HCT116 (cell line): ENCODE results near the gene WFDC12. TPM values are rescaled to one million over a fixed set of nuclear protein-coding genes. Genes with fewer than 3 reads are reported as not detected.

Experiments
- ATAC-seq: fragments of 200-7000 bp; cut with Tn5 transposase; 2 replicates; pipeline ENCODE4 v1.9.1; 2020; ENCODE audit warnings: mild to moderate bottlenecking, moderate library complexity
- BruUV-seq: library from RNA; stranded (reverse); fragments of 400-500 nt; replicated peaks from 2 replicates; lab custom pipeline; 2021; lab: Mats Ljungman, UMichigan
- CTCF ChIA-PET: fragments of 300-600 bp; sonication (Branson Sonifier 250); formaldehyde crosslinking; loops from one replicate; lab custom pipeline; 2021; ENCODE audit warnings: antibody characterized with exemption; lab: Charles Lee
- POLR2A ChIA-PET: fragments of 300-600, 350-600 bp; sonication (Branson Sonifier 250); formaldehyde crosslinking; loops from one replicate; lab custom pipeline; 2021; ENCODE audit warnings: antibody characterized with exemption; lab: Charles Lee
- RAD21 ChIA-PET, 2 experiments: fragments of 300-600 bp; sonication (Branson Sonifier 250); formaldehyde crosslinking; loops; one replicate each; lab custom pipeline; 2023; ENCODE audit warnings: low total read pairs in 2 of 2; ENCODE audit not compliant: uncharacterized antibody in 2 of 2, unreplicated experiment in 2 of 2, low non-redundant PET in 1 of 2; lab: Charles Lee
- DNase-seq: peaks from one replicate; pipeline ENCODE4 v3.0.0-alpha.2; 2010; ENCODE audit warnings: low read depth, low spot score
- H2AFZ ChIP-seq: fragments of 200-600 bp; shearing (Covaris generic), sonication (generic); 2 replicates; pipeline ENCODE4 v1.6.1; 2017; ENCODE audit warnings: low read depth, mixed run types, mixed read lengths, antibody characterized with exemption, low read length; ENCODE audit not compliant: poor library complexity, severe bottlenecking
- H3K27ac ChIP-seq: 2 replicates; pipeline ENCODE4 v1.5.1; 2012; ENCODE audit warnings: low read depth, low read length
- H3K27me3 ChIP-seq: fragments of 200-600 bp; sonication (generic); 2 replicates; pipeline ENCODE4 v1.6.1; 2016; ENCODE audit warnings: mixed run types, low read length, mixed read lengths; ENCODE audit not compliant: insufficient read depth
- H3K36me3 ChIP-seq, 2 experiments: fragments of 200-500 bp in 1 of 2; fragments of 200-600 bp in 1 of 2; sonication (Bioruptor generic) in 1 of 2; sonication (generic) in 1 of 2; 2 replicates each; pipeline versions ENCODE4 v1.5.1 to v1.6.1; 2014 to 2016; ENCODE audit warnings: low read length in 2 of 2, inconsistent platforms in 1 of 2, mixed read lengths in 1 of 2, mixed run types in 1 of 2; ENCODE audit not compliant: insufficient read depth in 2 of 2, control insufficient read depth in 1 of 2
- H3K4me1 ChIP-seq, 2 experiments: fragments of 200-600 bp in 1 of 2; sonication (generic) in 1 of 2; 2 replicates each; pipeline versions ENCODE4 v1.5.1 to v1.6.1; 2012 to 2017; ENCODE audit warnings: low read length in 2 of 2, inconsistent platforms in 1 of 2, mild to moderate bottlenecking in 1 of 2, mixed read lengths in 1 of 2, mixed run types in 1 of 2, moderate library complexity in 1 of 2; ENCODE audit not compliant: insufficient read depth in 2 of 2, control insufficient read depth in 1 of 2
- H3K4me2 ChIP-seq: fragments of 200-600 bp; sonication (generic); 2 replicates; pipeline ENCODE4 v1.6.1; 2017; ENCODE audit warnings: mixed run types, low read length, mixed read lengths
- H3K4me3 ChIP-seq, 2 experiments: fragments of 200-600 bp in 1 of 2; sonication (generic) in 1 of 2; replicated peaks in 1 of 2; 2 replicates each; pipeline ENCODE4 v1.5.1; 2011 to 2016; ENCODE audit warnings: low read length in 2 of 2, control low read depth in 1 of 2, low read depth in 1 of 2, mild to moderate bottlenecking in 1 of 2, mixed read lengths in 1 of 2, mixed run types in 1 of 2
- H3K79me2 ChIP-seq: fragments of 200-600 bp; sonication (generic); 2 replicates; pipeline ENCODE4 v1.6.1; 2017; ENCODE audit warnings: mild to moderate bottlenecking, mixed run types, low read length, moderate library complexity, mixed read lengths; ENCODE audit not compliant: insufficient read depth
- H3K9ac ChIP-seq: fragments of 200-600 bp; sonication (generic); 2 replicates; pipeline ENCODE4 v1.6.1; 2016; ENCODE audit warnings: low read length, mixed read lengths
- H3K9me2 ChIP-seq: fragments of 200-600 bp; sonication (generic), shearing (Covaris generic); 2 replicates; pipeline ENCODE4 v1.6.1; 2017; ENCODE audit warnings: mixed run types, mild to moderate bottlenecking, moderate library complexity; ENCODE audit not compliant: insufficient read depth
- H3K9me3 ChIP-seq, 2 experiments: fragments of 200-500 bp in 1 of 2; fragments of 200-600 bp in 1 of 2; sonication (Bioruptor generic) in 1 of 2; sonication (generic) in 1 of 2; 2 replicates each; pipeline ENCODE4 v1.6.1; 2014 to 2017; ENCODE audit warnings: low read length in 2 of 2, mixed read lengths in 2 of 2, inconsistent platforms in 1 of 2, low read depth in 1 of 2, mild to moderate bottlenecking in 1 of 2, mixed run types in 1 of 2, moderate library complexity in 1 of 2; ENCODE audit not compliant: control insufficient read depth in 1 of 2, insufficient read depth in 1 of 2
- H4K20me1 ChIP-seq: fragments of 200-600 bp; sonication (generic), shearing (Covaris generic); 2 replicates; pipeline ENCODE4 v1.6.1; 2017; ENCODE audit warnings: mixed run types, mild to moderate bottlenecking, moderate library complexity; ENCODE audit not compliant: insufficient read depth
- ATF3 ChIP-seq: IDR thresholded peaks from 2 replicates; pipeline ENCODE4 v1.6.1; 2012
- CBX3 ChIP-seq: IDR thresholded peaks from 2 replicates; pipeline ENCODE4 v1.6.1; 2012; ENCODE audit warnings: low read depth
- CEBPB ChIP-seq: IDR thresholded peaks from 2 replicates; pipeline ENCODE4 v1.6.1; 2012; ENCODE audit warnings: low read depth
- CTCF ChIP-seq, 3 experiments: fragments of 200-600 bp in 1 of 3; sonication (generic) in 1 of 3; IDR thresholded peaks in 2 of 3; conservative IDR thresholded peaks in 1 of 3; 2 replicates each; pipeline ENCODE4 v1.5.1; 2012 to 2017; ENCODE audit warnings: low read depth in 2 of 3, low read length in 2 of 3, antibody characterized with exemption in 1 of 3, borderline replicate concordance in 1 of 3, control low read depth in 1 of 3, mild to moderate bottlenecking in 1 of 3, mixed read lengths in 1 of 3, mixed run types in 1 of 3, moderate library complexity in 1 of 3; ENCODE audit not compliant: insufficient read depth in 1 of 3
- EGR1 ChIP-seq: IDR thresholded peaks from 2 replicates; pipeline ENCODE4 v1.6.1; 2012; ENCODE audit warnings: low read depth
- EZH2phosphoT487 ChIP-seq: fragments of 200-600 bp; IDR thresholded peaks from 2 replicates; pipeline ENCODE4 v1.6.1; 2018; ENCODE audit warnings: antibody characterized with exemption, borderline replicate concordance
- JUND ChIP-seq: IDR thresholded peaks from 2 replicates; pipeline ENCODE4 v1.6.1; 2012
- SRF ChIP-seq: IDR thresholded peaks from 2 replicates; pipeline ENCODE4 v1.6.1; 2012; ENCODE audit warnings: low read depth
- TCF7L2 ChIP-seq: IDR thresholded peaks from 2 replicates; pipeline ENCODE4 v1.7.0; 2011; ENCODE audit warnings: borderline replicate concordance, inconsistent platforms; ENCODE audit not compliant: insufficient read depth, insufficient read length; ENCODE audit errors: extremely low read depth
- YY1 ChIP-seq: IDR thresholded peaks from 2 replicates; pipeline ENCODE4 v1.6.1; 2011; ENCODE audit warnings: low read length, low read depth, moderate library complexity, mild to moderate bottlenecking; ENCODE audit not compliant: insufficient replicate concordance; ENCODE audit errors: extremely low read depth
- intact Hi-C: fragments of 100-400 bp; cut with micrococcal nuclease; formaldehyde crosslinking; loops from 2 replicates; pipeline ENCODE4 v1.10.0; 2022
- total RNA-seq: library from RNA; stranded (reverse); gene quantifications from one replicate; pipeline ENCODE4 v1.2.1, GENCODE V29; 2021; ENCODE audit not compliant: unreplicated experiment
- TF ChIP-seq, protein P1 (sequence below): IDR thresholded peaks from 2 replicates; pipeline ENCODE4 v1.6.1; 2012; ENCODE audit warnings: low read depth
- TF ChIP-seq, protein P2 (sequence below): IDR thresholded peaks from 2 replicates; pipeline ENCODE4 v1.6.1; 2012

Gene WFDC12
- total RNA-seq, 1 experiment from 2014 or later: not detected

DNA sequence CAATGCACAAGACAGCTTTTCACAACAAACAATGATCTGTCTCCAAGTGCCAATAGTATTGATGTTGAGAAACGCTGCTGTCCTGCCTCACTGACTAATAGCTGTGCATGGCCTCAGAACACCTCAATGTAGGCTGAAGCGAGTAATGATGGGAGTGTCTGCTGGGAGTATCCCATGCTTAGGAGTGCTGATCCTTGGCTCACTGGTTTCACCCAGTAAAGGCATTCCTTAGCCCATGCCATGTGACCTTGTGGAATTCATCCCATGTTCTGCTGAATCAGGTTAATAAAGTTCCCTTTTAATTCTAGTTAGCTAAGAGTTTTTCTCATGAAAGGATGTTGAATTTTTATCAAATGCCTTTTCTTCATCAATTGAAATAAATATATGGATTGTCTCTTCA lies 3.8 kb upstream of the WFDC12 start:
- Histone ChIP-seq H3K9ac (no peak overlapping the region), H3K27me3 (no peaks in the 10 kb centered on the region), H3K9me2 (no peaks in the 10 kb centered on the region), H3K4me2 (no peak overlapping the region), H3K27ac (no peak overlapping the region), H3K9me3 (no peaks in the 10 kb centered on the region), H4K20me1 (no peaks in the 10 kb centered on the region), H3K4me1 (no peaks in the 10 kb centered on the region; a peak in 1 of 4 replicates), H3K36me3 (no peaks in the 10 kb centered on the region), H3K79me2 (no peaks in the 10 kb centered on the region), H3K4me3 (no peak overlapping the region), H2AFZ (no peak overlapping the region)
- ChIA-PET RAD21 (no interaction called here), POLR2A (no interaction called here), CTCF (interaction anchor here (2.0 kb wide), 1 partner anchor 11 kb away, joined by 4 read pairs; no protein-coding TSS in a partner anchor)
- intact Hi-C loops: no loop called here
- no TSS peak for BruUV-seq
- TF ChIP-seq ATF3 (no peak), SRF (no peak), CEBPB (no peak), EGR1 (no peak), TCF7L2 (no peak), CBX3 (no peak), CTCF (IDR thresholded peaks at IDR 0.05 in 2 of 3, conservative IDR thresholded peaks at IDR 0.05 in 1 of 3; ENCODE audit: borderline replicate concordance in 1 of 3, insufficient read depth in 1 of 3, low read depth in 2 of 3, low read length in 2 of 3) (no peak), YY1 (no peak), EZH2phosphoT487 (no peak), JUND (no peak)
- TF ChIP-seq, protein P1, sequence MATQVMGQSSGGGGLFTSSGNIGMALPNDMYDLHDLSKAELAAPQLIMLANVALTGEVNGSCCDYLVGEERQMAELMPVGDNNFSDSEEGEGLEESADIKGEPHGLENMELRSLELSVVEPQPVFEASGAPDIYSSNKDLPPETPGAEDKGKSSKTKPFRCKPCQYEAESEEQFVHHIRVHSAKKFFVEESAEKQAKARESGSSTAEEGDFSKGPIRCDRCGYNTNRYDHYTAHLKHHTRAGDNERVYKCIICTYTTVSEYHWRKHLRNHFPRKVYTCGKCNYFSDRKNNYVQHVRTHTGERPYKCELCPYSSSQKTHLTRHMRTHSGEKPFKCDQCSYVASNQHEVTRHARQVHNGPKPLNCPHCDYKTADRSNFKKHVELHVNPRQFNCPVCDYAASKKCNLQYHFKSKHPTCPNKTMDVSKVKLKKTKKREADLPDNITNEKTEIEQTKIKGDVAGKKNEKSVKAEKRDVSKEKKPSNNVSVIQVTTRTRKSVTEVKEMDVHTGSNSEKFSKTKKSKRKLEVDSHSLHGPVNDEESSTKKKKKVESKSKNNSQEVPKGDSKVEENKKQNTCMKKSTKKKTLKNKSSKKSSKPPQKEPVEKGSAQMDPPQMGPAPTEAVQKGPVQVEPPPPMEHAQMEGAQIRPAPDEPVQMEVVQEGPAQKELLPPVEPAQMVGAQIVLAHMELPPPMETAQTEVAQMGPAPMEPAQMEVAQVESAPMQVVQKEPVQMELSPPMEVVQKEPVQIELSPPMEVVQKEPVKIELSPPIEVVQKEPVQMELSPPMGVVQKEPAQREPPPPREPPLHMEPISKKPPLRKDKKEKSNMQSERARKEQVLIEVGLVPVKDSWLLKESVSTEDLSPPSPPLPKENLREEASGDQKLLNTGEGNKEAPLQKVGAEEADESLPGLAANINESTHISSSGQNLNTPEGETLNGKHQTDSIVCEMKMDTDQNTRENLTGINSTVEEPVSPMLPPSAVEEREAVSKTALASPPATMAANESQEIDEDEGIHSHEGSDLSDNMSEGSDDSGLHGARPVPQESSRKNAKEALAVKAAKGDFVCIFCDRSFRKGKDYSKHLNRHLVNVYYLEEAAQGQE: no peak
- TF ChIP-seq, protein P2, sequence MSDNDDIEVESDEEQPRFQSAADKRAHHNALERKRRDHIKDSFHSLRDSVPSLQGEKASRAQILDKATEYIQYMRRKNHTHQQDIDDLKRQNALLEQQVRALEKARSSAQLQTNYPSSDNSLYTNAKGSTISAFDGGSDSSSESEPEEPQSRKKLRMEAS: no peak
- ATAC-seq (no peak; the same call in 1 of the 2 replicates), DNase-seq (no peak)
